ENCODE measurements around the gene CLN6.
"Not testable (repeated sequence)": the region's sequence is repeated elsewhere in the genome, so short reads cannot be mapped to it uniquely, and the experiment has no call there.

CLN6 gene

DNA sequence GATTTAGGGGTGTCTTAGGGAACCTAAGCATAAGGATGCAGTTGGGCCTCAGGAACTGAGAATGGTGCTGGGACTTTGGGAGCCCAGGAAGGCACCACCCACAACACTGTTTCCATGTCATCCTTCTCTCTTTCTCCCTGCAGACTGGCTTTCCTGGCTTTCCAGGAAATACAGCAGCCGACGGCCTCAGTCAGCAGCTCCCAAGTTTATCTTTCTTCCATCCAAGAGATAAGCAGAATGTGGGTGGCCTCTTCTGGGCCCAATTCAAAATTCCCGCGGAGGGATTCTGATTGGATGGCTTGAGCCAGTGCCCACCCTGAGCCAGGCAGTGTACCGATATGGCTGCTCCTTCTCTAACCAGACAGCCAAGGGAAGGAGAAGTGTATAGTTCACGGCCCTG is 4.5 kb upstream of the CLN6 start:
- Mint-ChIP-seq H3K27me3 (no peaks in the 10 kb centered on the region), H3K4me3 (no peak overlapping the region), H3K9me3 (no peaks in the 10 kb centered on the region), H3K4me1 (ENCODE audit: low read depth) (peaks cover 14% of the 10 kb centered on the region), H3K27ac (no peak overlapping the region), H3K36me3 (ENCODE audit: low read depth) (no peaks in the 10 kb centered on the region)

DNA sequence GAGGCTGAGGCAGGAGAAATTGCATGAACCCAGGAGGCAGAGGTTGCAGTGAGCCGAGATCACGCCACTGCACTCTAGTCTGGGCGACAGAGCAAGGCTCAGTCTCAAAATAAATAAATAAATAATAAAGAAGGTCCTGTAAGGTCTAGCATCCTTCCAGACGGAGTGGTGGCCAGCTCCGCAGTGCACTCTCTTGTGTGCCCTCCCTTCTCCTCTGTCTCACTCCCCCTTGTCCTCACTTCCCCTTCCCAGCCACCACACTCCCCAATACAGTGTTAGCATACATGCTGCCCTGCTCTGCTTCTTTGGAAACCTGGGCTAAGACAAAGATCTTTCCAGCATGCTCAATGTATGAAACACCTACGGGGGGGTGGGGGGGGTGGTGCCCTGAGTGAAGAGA is 3.4 kb upstream of the CLN6 start:
- Mint-ChIP-seq H3K4me1 (ENCODE audit: low read depth) (peaks cover 23% of the 10 kb centered on the region), H3K36me3 (ENCODE audit: low read depth) (peaks cover 8% of the 10 kb centered on the region), H3K9me3 (no peaks in the 10 kb centered on the region), H3K27ac (no peak overlapping the region), H3K27me3 (no peaks in the 10 kb centered on the region), H3K4me3 (no peak overlapping the region)

DNA sequence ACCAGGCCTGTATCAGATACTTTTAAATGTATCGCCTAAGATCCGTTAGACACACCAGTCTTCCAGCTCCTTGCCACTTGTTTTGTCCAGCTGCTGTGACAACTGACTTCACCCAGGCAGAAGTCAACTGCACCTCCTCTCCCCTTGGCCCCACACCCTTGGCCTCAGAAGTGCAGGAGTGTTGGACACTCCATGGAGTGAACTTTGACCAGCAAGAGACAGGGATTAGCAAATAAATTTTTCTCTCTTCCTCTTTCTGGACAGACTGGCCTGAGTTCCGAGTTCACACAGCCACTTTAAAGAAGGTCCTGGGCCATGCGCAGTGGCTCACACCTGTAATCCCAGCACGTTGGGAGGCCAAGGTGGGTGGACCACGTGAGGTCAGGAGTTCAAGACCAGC is 2.9 kb upstream of the CLN6 start:
- H3K27me3 Mint-ChIP-seq = no peaks in the 10 kb centered on the region
- H3K4me3 Mint-ChIP-seq = no peak overlapping the region
- H3K9me3 Mint-ChIP-seq = no peaks in the 10 kb centered on the region
- H3K27ac Mint-ChIP-seq = no peak overlapping the region
- peaks cover 28% of the 10 kb centered on the region for H3K4me1 Mint-ChIP-seq (ENCODE audit: low read depth)
- peaks cover 8% of the 10 kb centered on the region for H3K36me3 Mint-ChIP-seq (ENCODE audit: low read depth)

DNA sequence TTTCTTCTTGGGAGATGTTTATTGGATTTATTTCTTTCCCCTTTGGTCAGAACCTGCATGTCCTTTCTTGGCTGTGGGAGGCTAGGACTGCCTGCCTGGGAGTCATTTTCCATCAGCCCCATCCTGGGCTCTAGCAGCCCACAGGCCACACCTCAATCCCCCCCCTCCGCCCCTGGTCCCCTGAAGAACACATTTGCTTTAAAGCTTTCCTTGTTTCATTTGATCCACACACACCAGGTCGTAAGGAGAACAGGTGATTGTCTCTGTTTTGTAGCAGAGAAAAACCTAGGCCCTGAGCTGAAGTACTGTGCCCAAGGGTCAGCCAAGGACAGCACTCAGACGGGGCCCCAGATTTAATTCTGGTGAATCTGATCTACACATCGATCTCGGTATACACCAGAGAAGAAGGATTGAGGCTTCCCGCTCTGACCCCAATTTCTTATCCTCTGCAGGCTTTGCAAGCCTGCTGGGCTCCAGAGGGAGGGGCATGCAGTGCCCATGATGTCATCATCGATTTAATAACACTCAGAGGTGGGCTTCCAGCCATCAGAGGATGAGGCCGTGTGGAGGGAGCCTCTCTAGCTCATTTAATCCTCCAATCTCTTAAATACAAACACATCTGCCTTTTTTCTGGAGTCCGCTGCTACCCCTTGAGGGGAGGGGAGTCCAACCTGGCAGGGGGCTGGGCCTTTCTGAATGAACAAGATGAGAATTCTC is 1.7 kb upstream of the CLN6 start:
- peak overlapping the region; percentile 90 for H3K4me3 Mint-ChIP-seq
- H3K27me3 Mint-ChIP-seq = no peaks in the 10 kb centered on the region
- H3K36me3 Mint-ChIP-seq (ENCODE audit: low read depth) = peaks cover 12% of the 10 kb centered on the region
- peak overlapping the region; percentile 83 for H3K27ac Mint-ChIP-seq
- H3K9me3 Mint-ChIP-seq = no peaks in the 10 kb centered on the region
- H3K4me1 Mint-ChIP-seq (ENCODE audit: low read depth) = peaks cover 39% of the 10 kb centered on the region

DNA sequence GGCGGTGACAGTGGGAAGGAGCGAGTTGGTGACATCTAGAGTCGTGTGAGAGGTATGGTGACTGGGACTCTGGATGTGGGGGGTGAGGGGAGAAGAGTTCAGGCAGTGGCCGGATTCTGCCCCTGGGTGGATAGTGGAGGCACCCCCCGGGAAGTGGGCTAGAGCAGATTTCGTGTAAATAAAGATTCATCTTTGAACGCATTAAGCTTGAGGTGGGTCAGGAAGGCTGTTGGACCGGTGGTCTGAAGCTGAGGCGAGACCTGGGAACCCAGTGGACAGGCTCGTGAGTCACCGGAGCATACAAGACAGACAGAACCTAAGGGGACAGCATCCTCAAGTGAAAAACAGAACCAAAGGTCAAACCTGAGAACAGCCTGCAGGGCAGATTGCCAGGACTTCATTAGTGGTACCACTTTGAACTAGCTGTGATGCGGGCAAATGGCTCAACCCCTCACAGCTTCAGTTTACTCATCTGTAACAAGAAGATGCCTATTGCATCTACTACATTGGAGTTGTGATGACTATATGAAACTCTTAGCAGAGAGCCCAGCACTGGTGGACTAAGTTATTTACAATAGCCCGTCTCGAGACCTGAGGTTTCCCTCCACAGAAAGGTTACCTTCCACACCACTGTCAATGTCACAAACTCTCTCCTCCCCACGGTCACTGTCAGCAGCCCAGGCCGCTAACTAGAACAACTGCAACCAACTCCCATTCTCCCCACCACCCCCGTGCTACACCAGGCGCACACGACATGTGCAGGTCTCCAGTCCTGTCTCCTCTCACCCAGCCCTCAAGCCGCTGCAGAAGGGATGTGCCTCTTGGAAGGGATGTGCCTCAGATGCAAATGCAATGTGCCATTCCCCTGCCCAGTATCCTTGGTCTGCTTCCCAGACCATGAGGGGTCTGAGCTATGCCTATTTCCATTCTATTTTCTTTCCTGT is 901 bp upstream of the CLN6 start:
- Mint-ChIP-seq H3K4me3 (peak overlapping the region; percentile 90), H3K9me3 (no peaks in the 10 kb centered on the region), H3K4me1 (ENCODE audit: low read depth) (peaks cover 41% of the 10 kb centered on the region), H3K36me3 (ENCODE audit: low read depth) (peaks cover 12% of the 10 kb centered on the region), H3K27me3 (no peaks in the 10 kb centered on the region), H3K27ac (peak overlapping the region; percentile 98)

DNA sequence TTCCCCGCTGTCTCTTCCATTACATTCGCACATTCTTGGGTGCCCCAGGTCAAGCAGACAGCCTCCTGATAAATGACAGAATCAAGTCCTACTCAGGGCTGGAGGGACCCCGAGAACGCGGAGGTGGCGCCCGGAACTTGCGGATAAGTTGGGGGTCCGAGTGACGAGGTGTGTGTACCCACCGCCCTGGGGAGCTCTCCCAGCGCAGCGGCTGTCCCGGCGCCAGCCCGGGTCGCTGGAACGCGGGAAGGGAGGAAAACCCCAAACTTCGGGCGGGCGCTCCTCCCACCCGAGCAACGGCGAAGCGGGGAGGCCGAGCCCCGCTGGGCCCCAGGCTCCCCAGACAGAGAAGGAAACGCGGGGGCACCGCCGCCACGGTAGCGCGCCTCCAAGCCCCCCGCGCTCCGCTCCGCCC is 550 bp downstream of the CLN6 start:
- Mint-ChIP-seq H3K27me3 (no peaks in the 10 kb centered on the region), H3K27ac (peak overlapping the region; percentile 91), H3K4me1 (ENCODE audit: low read depth) (peaks cover 50% of the 10 kb centered on the region), H3K4me3 (peak overlapping the region; percentile 96), H3K9me3 (no peaks in the 10 kb centered on the region), H3K36me3 (ENCODE audit: low read depth) (peaks cover 17% of the 10 kb centered on the region)

DNA sequence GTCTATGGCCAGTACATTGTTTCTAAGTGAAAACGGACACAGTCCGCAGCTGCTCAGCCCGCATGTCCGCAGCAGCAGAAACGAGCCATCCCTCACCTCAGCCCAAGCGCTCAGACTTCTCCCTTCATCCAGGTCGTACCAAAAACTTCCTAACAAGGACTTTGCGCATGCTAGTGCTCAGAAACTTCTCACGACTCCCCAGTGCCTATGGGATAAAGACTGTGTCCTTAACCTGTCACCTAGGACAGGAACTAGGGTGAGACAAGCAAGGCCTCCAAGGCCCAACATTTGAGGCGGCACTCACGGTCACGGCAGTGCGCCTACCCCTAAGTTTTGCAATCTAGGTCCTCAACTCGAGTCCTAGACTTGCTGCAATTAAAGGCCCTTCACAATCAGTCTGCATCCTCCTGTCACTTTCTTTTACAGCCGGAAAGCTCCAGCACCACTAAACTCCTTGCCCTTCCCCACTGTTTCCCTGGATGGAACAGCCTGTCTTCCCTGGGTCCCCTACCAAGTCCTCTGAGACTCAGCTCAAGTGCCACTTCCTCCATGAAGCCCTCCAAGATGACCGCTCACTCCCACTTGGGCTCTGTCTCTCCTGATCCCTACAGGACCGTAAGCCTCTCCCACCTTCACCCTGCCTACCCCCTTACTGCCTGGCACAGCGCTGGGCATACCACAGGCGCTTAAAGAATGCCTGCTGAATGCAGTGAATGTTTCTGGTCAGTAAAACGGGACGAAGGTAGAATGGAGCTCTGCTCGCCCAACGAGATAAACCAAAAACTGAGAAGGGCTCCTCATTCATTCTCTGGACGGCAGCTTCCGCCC is 1.2 kb downstream of the CLN6 start:
- Mint-ChIP-seq H3K9me3 (no peaks in the 10 kb centered on the region), H3K4me1 (ENCODE audit: low read depth) (peaks cover 50% of the 10 kb centered on the region), H3K27me3 (no peaks in the 10 kb centered on the region)

DNA sequence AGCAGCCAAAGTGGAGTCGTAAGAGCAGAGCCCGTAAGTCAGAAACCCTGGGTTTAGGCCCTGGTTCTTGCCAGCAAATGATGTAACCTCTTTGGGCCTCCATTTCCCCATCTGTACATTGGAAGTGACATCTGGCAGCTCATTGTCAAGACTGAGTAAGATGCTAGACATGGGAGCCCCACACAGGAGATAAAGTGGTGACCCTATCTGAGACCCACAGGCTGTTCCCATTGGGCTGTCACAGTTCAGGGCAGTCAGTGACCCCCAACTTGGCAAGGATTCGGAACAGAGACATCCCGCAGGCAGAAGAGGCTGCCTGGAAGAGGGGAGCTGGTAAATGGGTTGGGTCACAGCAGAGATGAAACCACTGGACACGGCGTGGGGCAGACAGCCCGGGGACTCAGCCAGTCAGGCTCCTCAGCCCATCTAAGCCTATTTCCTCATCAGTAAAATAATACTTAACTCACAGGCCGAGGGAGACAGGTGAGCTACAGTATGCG is 1.8 kb downstream of the CLN6 start:
- H3K4me3 Mint-ChIP-seq = peak overlapping the region; percentile 96
- H3K36me3 Mint-ChIP-seq (ENCODE audit: low read depth) = peaks cover 24% of the 10 kb centered on the region
- H3K27me3 Mint-ChIP-seq = no peaks in the 10 kb centered on the region
- H3K4me1 Mint-ChIP-seq (ENCODE audit: low read depth) = peaks cover 54% of the 10 kb centered on the region
- H3K9me3 Mint-ChIP-seq = no peaks in the 10 kb centered on the region
- peak overlapping the region; percentile 91 for H3K27ac Mint-ChIP-seq

More for the DNA sequence above, 1.2 kb downstream of the CLN6 start:
- Mint-ChIP-seq H3K27ac (peak overlapping the region; percentile 91), H3K36me3 (ENCODE audit: low read depth) (peaks cover 18% of the 10 kb centered on the region), H3K4me3 (peak overlapping the region; percentile 96)

DNA sequence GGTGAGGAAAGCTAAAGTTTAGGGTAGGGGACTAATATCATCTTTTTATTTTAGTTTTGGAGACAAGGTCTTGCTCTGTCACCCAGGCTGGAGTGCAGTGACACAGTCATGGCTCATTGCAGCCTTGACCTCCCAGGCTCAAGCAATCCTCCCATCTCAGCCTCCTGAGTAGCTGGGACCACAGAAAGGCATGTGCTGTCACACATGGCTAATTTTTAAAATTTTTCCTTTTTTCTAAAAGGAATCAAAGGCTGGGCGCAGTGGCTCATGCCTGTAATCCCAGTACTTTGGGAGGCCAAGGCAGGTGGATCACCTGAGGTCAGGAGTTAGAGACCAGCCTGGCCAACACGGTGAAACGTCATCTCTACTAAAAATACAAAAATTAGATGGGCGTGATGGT is 4.1 kb downstream of the CLN6 start:
- H3K27ac Mint-ChIP-seq, H3K9me3 Mint-ChIP-seq, H3K27me3 Mint-ChIP-seq, H3K4me3 Mint-ChIP-seq: not testable (repeated sequence)
- H3K4me1 Mint-ChIP-seq (ENCODE audit: low read depth) = peaks cover 45% of the 10 kb centered on the region
- H3K36me3 Mint-ChIP-seq (ENCODE audit: low read depth) = peaks cover 29% of the 10 kb centered on the region

DNA sequence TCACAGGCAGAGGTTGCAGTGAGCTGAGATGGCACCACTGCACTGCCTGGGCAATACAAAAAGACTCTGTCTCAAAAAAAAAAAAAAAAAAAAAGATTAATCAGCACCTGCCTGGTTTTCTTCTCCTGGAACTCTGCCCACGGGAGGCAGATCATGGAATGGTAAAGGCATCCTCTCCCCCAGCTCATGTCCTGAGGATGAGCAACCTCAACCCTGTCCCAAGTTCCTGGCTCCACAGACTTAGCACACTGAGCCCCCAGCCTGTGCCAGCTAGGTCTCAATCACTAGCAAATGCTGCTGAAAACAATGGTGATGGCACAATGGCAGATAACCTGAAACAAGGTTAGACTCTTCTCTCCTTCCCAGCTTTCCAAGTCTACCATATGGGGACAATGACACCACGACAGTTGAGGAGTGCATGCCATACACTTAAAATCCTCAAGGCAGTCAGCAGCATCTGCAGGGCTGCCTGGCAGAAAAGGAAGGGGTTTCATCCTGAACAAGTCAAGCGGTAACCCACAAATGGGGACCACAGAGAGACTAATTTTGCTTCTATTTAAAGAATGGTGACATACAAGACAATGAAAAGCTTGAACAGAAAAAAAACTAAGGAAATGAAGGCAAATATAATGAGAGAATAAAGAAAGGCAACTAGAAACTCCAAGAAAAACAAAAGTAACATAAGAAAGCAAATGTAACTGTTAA is 4.8 kb downstream of the CLN6 start:
- H3K27ac Mint-ChIP-seq = no peak overlapping the region
- H3K9me3 Mint-ChIP-seq = no peaks in the 10 kb centered on the region
- H3K4me1 Mint-ChIP-seq (ENCODE audit: low read depth) = peaks cover 39% of the 10 kb centered on the region
- no peaks in the 10 kb centered on the region for H3K27me3 Mint-ChIP-seq
- peaks cover 36% of the 10 kb centered on the region for H3K36me3 Mint-ChIP-seq (ENCODE audit: low read depth)
- no peak overlapping the region for H3K4me3 Mint-ChIP-seq

DNA sequence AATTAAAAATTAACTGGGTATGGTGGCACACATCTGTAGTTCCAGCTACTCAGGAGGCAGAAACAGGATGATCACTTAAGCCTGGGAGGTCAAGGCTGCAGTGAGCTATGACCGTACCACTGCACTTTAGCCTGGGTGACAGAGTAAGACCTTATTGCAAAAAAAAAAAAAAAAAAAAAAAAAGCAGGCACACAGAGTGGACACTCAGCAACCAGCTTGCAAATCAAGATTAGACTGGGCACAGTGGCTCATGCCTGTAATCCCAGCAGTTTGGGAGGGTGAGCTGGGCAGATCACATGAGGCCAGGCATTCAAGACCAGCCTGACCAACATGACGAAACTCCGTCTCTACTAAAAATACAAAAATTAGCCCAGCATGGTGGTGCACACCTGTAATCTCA is 5.4 kb downstream of the CLN6 start:
- Mint-ChIP-seq H3K4me3 (no peak overlapping the region), H3K36me3 (ENCODE audit: low read depth) (peaks cover 36% of the 10 kb centered on the region), H3K27me3 (no peaks in the 10 kb centered on the region), H3K27ac (no peak overlapping the region), H3K9me3 (no peaks in the 10 kb centered on the region), H3K4me1 (ENCODE audit: low read depth) (peaks cover 39% of the 10 kb centered on the region)

DNA sequence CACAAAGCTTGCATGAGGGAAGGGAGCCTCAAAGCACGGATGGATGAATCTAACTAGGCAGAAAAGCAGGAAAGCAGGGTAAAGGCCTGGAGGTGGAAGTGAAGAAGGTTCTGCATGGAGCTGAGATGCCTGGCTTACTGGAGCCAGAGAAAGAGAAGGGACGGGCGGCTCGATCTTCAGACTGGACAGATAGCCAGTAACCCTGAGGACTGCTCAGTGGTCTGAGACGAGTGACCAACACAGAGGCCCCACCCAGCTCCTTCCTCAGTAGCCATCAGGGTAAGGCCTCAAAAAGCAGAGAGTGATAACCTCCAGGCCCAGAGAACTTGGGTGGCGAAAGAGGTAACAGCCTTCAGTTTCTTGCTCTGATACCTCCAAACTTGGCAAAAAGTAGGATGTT is 6.4 kb downstream of the CLN6 start:
- no peaks in the 10 kb centered on the region for H3K27me3 Mint-ChIP-seq
- H3K4me3 Mint-ChIP-seq = no peak overlapping the region
- H3K36me3 Mint-ChIP-seq (ENCODE audit: low read depth) = peaks cover 38% of the 10 kb centered on the region
- H3K4me1 Mint-ChIP-seq (ENCODE audit: low read depth) = peaks cover 33% of the 10 kb centered on the region
- no peaks in the 10 kb centered on the region for H3K9me3 Mint-ChIP-seq
- peak overlapping the region; percentile 68 for H3K27ac Mint-ChIP-seq

DNA sequence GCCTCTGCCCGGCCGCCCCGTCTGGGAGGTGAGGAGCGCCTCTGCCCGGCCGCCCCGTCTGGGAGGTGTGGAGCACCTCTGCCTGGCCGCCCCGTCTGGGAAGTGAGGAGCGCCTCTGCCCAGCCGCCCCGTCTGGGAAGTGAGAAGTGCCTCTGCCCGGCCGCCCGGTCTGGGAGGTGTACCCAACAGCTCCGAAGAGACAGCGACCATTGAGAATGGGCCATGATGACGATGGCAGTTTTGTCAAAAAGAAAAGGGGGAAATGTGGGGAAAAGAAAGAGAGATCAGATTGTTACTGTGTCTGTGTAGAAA is 7.1 kb downstream of the CLN6 start:
- not testable (repeated sequence) for H3K9me3 Mint-ChIP-seq, H3K27me3 Mint-ChIP-seq, H3K4me3 Mint-ChIP-seq, H3K27ac Mint-ChIP-seq
- H3K36me3 Mint-ChIP-seq (ENCODE audit: low read depth) = peaks cover 45% of the 10 kb centered on the region
- peaks cover 25% of the 10 kb centered on the region for H3K4me1 Mint-ChIP-seq (ENCODE audit: low read depth)
